A549 treated with RU486 at 1 μM for 4 hours (cell line): ENCODE measurements around the gene SYMPK. TPM values are rescaled to one million over a fixed set of nuclear protein-coding genes. Genes with fewer than 3 reads are reported as not detected.

Experiments
- total RNA-seq: library from RNA; stranded (reverse); fragments of 200-300 nt; extraction: Qiagen RNA extraction; gene quantifications from 5 replicates; pipeline ENCODE4 v1.2.3, GENCODE V29; 2022; ENCODE audit warnings: low read depth

SYMPK gene
- total RNA-seq = 54.6 to 80.7 TPM (median 76.2 TPM) in 5 replicates

DNA sequence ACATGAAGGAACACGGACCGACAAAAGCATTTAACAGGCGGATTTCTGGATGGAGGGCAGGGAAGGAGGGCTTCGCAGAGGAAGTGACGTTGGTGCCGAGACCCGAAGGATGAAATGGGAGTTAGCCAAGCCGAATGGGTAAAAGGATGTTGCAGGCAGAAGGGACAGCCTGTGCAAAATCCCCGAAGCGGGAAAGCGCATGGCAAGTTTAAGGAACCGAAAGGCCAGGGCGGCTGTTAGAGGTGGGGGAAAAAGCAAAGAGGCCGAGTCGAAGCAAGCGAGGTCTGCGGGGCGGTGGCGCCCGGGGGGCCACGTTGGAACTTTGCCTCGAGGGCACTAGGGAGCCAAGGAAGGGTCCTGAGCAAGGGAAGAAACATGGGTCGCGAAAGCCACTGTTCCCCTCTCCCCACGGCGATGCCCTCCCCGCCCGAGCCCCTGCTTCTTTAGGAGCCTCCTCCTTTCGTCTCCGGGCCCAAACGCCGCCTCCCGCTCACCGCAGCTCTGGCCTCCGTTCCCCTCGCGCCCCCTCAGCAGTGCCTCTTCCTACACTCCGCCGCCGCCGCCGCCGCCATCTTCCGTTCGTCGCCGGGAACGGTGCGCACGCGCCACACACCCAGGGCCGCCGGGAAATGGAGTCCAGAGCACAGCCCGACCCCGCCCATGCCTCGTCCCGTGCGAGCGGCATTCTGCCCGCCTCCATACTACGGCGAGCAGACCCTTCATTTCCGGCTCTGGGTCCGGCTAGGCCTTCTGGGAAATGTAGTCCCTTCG, at the start of gene SYMPK:
SYMPK (minus strand) TSS at position 584 of the 771 bp plus-strand sequence. CDS start 8,652 bp downstream, outside the sequence.

DNA sequence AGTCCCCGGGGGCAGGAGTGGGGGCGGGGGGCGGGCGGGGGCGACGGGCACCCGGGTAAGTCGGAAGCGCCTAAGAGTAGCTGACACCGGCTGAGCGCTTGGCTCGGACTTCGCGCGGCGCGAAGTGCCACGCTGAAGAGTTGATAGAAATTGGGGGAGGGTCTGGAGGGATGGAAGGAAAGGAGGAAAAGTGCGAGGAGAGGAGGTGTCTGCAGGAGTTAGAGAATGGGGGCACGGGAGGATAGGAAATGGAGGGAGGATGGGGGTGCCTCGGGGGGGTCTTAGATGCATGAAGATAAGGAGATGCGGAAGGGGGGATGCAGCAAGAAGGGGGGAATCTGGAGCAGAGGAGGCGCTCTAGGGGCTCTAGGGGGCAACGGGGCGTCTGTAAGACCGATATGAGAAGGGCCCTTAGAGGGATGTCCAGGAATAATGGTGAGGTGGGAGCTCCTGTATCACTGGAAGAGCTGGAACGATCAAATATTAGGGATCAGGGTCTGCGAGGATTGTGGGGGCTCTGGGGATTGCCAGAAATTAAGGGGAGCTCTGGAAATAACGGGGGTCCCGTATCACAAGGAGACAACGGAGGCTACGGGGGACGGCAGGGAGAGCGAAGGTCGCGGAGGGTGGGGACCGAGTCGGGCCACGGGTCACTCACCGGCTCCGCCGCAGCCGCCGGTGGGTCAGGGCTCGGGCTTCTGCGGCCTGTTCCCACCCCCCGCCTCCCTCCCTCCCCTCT, 39.1 kb upstream of the SYMPK start, which contains the start of gene MYPOP:
MYPOP (minus strand) TSS at position 702 of the 739 bp plus-strand sequence. CDS start 840 bp downstream, outside the sequence.

DNA sequence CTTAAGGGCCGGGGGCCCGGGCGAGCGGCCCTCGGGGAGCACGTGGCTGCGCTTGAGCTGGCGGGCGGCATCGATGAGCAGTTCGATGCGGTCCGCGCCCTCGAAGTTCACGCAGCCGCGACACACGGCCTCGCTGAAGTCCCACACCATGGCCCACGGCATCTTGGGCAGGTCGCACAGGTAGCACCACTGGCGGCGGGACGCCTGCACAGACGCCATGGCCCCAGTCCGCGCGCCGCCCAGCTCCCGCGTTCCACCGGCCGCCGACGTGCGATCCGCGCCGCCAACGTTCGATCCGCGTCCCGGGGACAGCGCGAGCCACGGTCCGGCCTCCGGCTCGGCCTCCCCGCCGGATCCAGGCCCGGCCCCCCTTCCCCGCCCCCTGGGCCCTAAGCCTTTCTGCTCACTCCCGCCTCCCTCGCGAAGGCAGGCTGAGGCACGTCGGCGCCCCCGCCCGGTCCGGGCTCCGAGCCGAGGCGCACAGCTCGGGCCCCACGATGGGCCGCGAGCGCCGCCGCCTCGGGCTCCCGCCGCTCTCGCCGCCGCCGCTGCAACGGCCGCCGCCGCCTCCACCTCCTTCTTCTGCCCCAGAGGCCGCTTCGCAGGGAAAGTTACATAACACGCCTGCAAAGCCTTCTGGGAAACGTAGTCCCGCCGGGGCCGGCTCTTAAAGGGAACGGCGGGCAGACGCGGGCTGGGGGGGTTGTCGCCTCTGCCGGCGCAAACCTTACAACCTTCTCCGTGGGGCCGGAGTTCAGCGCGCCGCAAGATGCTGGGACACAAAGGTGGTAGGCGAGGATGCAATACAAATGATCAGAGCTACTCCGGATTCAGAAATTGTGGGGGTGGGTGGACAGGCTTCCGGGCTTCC, 22.8 kb upstream of the SYMPK start, which contains the start of gene IRF2BP1:
IRF2BP1 (minus strand) TSS at position 586 of the 871 bp plus-strand sequence; CDS start at position 219, 367 bp downstream.

DNA sequence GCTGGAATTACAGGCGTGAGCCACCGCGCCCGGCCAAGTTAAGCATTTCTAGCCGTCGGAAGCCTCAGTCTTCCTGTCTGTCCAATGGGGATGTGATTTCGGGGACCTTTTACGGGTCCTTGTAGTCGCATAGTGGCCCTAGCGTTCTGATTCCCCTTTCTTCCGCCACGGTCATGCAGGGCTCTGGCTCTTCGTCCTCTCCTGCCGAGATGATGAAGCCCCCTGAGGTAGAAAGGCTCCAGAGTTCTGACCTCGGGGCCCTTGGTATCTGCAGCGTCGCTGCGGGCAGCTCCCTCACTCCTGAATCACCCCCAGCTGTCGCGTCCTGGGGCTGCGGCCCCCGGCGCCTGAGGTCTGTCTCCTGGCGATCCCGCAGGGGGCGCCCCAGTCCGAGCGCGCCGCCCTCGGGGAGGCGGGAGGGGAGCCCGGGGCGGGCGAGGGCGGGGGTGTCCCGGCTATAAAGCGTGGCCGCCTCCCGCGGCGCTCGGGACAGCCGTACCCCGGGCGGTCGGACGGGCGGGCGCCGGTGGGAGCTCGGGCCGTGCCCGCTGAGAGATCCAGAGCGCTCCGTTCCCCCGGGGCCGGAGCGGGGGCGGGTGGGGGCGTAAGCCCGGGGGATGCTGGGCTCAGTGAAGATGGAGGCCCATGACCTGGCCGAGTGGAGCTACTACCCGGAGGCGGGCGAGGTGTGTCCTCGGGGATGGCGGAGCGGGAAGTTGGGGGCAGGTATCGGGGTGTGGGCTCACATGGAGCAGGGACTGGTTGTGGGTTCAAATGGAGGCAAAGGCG, 1.1 kb upstream of the SYMPK start, which contains the start of gene FOXA3:
FOXA3 (plus strand) TSS at position 487 of the 789 bp plus-strand sequence; CDS start at position 618, 131 bp downstream.

DNA sequence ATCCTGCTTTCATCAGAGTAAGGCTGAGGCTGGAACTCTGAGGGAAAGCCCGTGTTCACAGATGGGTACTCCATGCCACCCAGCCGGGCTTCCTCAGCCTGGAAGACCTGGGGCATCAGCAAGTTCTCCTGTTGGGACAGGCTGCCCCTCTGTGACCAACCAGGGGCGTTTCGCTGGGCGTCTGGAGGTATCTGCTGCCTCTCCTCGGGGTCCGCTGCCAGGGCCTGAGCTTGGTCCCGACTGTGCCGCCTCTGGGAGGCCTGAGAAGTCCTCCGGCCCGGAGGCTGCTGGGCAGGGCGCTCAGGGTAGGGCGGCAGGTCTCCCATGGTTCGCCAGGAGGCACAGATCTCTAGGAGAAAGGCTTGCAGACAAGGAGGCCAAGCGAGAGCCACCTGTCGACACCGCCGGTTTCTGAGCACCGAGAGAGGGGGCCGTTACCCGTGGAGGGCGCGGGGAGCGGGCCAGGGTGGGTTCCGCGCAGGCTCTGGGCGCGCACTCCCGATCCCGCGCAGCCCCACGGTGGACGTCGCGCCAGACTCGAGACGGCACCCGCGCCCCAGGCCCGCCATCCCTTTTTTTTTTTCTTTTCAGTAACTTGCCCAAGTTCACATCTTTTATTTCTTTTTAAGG, 48.0 kb downstream of the SYMPK start, which contains the start of gene RSPH6A:
RSPH6A (minus strand) TSS at position 458 of the 630 bp plus-strand sequence; CDS start at position 326, 132 bp downstream.

DNA sequence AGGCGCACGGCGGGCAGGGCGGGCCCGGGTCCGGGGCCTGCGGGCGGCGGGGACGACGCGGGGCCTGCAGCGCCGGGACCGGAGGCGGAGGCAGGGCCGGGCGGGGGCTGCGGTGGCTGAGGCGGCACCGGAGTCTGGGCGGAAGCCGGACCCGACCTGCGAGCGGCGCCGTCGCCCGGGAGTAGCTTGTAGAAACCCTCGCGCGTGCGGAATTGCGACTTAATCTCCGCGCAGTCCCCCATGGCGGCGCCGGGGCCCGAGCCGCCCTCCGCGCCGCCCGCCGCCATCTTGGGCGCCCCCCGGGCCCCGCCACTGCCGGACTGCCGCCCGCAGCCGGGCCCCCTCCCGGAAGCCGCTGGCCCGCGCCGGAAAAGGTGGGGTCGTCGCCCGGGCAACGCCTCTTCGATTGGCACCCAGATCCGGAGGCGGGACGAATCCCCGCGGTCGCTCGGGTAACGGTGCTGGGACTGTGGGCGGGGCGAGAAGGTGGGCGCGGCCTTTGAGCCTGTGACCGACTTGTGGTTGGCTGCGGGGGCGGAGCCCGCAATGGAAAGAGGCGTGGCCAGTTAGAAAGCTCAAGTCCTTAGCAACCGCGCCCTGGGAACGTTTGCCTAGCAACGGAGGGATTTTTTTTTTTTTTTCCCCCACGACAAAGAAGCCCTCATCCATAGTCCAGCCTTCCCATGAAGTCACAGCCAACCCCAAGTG, 70.3 kb downstream of the SYMPK start, which contains the start of gene DMWD:
DMWD (minus strand) TSS at position 376 of the 708 bp plus-strand sequence; CDS start at position 287, 89 bp downstream.

DNA sequence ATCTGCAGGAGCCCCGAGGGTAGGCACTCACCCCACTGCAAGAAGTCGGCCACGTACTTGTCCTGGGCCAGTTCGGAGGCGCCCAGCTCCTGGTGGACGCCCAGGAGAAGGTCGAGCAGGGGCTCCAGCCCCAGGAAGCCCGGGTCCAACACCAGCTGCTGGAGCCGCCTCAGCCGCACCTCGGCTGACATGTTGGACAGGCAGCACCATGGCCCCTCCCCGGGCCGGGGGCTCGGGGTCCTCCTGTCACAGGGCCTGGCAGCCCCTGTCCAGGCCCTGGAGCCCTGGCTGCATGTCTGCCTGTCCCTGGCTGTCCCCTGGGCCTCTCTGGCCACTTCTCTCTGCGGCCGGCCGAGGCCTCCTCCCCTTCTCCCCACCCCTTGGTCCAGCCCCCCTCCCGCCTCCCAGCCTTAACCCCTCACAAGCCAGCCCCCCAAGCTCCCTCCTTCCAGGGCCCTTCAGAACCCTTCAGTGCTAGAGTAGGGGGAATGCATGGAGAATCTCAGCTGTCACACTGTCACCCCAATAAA, 80.7 kb downstream of the SYMPK start, which contains the start of gene DMPK:
DMPK (minus strand) TSS at position 329 of the 530 bp plus-strand sequence; CDS start at position 191, 138 bp downstream.

DNA sequence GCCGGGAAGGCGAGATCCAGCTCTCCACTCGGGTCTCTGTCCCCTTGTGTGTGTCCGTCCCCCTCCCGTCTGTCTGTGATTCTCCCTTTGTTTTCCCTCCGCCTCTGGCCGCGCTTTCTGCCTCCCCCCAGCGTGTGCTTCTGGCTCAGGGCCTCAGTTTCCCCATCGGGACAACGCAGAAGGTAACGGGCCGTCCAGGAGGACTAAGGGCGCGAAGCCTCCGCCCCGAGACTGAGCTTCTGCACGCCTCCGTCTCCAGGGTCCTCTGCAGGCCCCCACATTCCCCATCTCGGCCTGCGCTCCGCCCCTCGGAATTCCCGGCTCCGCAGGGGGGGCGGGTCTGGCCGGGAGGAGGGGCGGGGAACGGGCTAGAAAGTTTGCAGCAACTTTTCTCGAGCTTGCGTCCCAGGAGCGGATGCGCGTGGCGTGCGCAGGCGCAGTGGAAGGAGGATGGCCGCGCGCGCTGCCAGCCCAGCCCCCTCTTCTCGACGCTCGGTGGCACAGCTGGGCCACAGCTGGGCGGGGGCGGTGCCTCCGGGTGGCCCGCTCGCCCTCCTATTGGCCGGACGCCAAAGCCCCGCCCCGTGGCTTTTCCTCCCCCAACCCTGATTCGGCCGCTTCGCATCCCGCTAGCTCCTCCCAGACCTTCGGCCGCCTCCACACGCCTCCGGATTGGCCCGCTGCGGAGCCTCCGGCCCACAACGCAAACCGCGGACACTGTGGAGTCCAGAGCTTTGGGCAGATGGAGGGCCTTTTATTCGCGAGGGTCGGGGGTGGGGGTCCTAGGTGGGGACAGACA, 93.8 kb downstream of the SYMPK start, which contains the start of gene SIX5:
SIX5 (minus strand) TSS at position 269 of the 799 bp plus-strand sequence. CDS start 408 bp downstream, outside the sequence.

Other genes starting within 250 kb of the SYMPK start
- gene EML2, start 223.8 kb downstream of the SYMPK start, total RNA-seq = 20.3 to 23.8 TPM (median 21.3 TPM) in 5 replicates
- 2.3 to 3.8 TPM (median 2.6 TPM) in 5 replicates for gene GIPR, start 194.9 kb downstream of the SYMPK start, total RNA-seq
- 773 to 1,010 TPM (median 799 TPM) in 5 replicates for gene SNRPD2, start 171.2 kb downstream of the SYMPK start, total RNA-seq
- gene QPCTL, start 170.5 kb downstream of the SYMPK start, total RNA-seq = 6.9 to 10.7 TPM (median 9.5 TPM) in 5 replicates
- gene FBXO46, start 132.3 kb downstream of the SYMPK start, total RNA-seq = 7.2 to 12.3 TPM (median 9.9 TPM) in 5 replicates
- gene MEIOSIN, start 129.7 kb downstream of the SYMPK start, total RNA-seq = 0.06 to 0.10 TPM (median 0.08 TPM) in 3 of 5 replicates, not detected in the others
- gene SIX5, start 93.9 kb downstream of the SYMPK start, total RNA-seq = 19.1 to 34.9 TPM (median 27.8 TPM) in 5 replicates
- gene DMPK, start 80.7 kb downstream of the SYMPK start, total RNA-seq = 34.3 to 53.0 TPM (median 48.1 TPM) in 5 replicates
- 21.9 to 41.9 TPM (median 34.3 TPM) in 5 replicates for gene DMWD, start 70.3 kb downstream of the SYMPK start, total RNA-seq
- gene RSPH6A, start 47.8 kb downstream of the SYMPK start, total RNA-seq = 0.03 TPM in 1 of 5 replicates, not detected in the others
- 0.58 to 1.1 TPM (median 0.81 TPM) in 5 replicates for gene FOXA3, start 1.2 kb upstream of the SYMPK start, total RNA-seq
- gene IRF2BP1, start 23.0 kb upstream of the SYMPK start, total RNA-seq = 21.6 to 38.9 TPM (median 35.1 TPM) in 5 replicates
- gene MYPOP, start 39.5 kb upstream of the SYMPK start, total RNA-seq = 5.9 to 11.3 TPM (median 9.3 TPM) in 5 replicates
- gene NANOS2, start 51.6 kb upstream of the SYMPK start, total RNA-seq = not detected in 5 replicates
- gene NOVA2, start 110.7 kb upstream of the SYMPK start, total RNA-seq = 0.08 to 0.19 TPM (median 0.11 TPM) in 5 replicates
- 3.0 to 6.4 TPM (median 4.6 TPM) in 5 replicates for gene CCDC61, start 132.3 kb upstream of the SYMPK start, total RNA-seq
- not detected in 5 replicates for gene PGLYRP1, start 159.9 kb upstream of the SYMPK start, total RNA-seq
- gene IGFL4, start 177.9 kb upstream of the SYMPK start, total RNA-seq = 0.38 to 0.78 TPM (median 0.51 TPM) in 5 replicates